HepG2 (cell line): Measurements from ENCODE around the gene HCRT. TPM values are rescaled to one million over a fixed set of nuclear protein-coding genes. Genes with fewer than 3 reads are reported as not detected.

Experiments used
- ATM ChIP-seq: fragments of 450-650 bp; IDR thresholded peaks from 2 replicates; pipeline ENCODE4 v1.7.1; 2017; ENCODE audit warnings: mild to moderate bottlenecking, borderline replicate concordance
- FOXA3 ChIP-seq: IDR thresholded peaks from 2 replicates; pipeline ENCODE4 v1.6.1; 2016; ENCODE audit warnings: missing genetic modification reagents, missing compliant biosample characterization
- JUND ChIP-seq: sonication (generic); formaldehyde crosslinking; IDR thresholded peaks from 2 replicates; pipeline ENCODE4 v1.8.0; 2022; ENCODE audit warnings: mild to moderate bottlenecking, missing genetic modification reagents
- MYPOP ChIP-seq: sonication (generic); formaldehyde crosslinking; IDR thresholded peaks from 2 replicates; pipeline ENCODE4 v1.8.1; 2023; ENCODE audit warnings: mild to moderate bottlenecking, moderate library complexity, missing genetic modification reagents
- NCOA2 ChIP-seq: sonication (generic); formaldehyde crosslinking; IDR thresholded peaks from 2 replicates; pipeline ENCODE4 v1.8.0; 2022; ENCODE audit warnings: inconsistent platforms
- PBX3 ChIP-seq: sonication (generic); formaldehyde crosslinking; IDR thresholded peaks from 2 replicates; pipeline ENCODE4 v1.8.1; 2023; ENCODE audit warnings: missing genetic modification reagents, inconsistent platforms, borderline replicate concordance
- POGZ ChIP-seq: sonication (generic); formaldehyde crosslinking; IDR thresholded peaks from 2 replicates; pipeline ENCODE4 v1.4.0; 2020; ENCODE audit warnings: mild to moderate bottlenecking, missing genetic modification reagents
- SMYD3 ChIP-seq: sonication (generic); formaldehyde crosslinking; IDR thresholded peaks from 2 replicates; pipeline ENCODE4 v1.8.1; 2023; ENCODE audit warnings: mild to moderate bottlenecking, missing genetic modification reagents
- SRF ChIP-seq: IDR thresholded peaks from 2 replicates; pipeline ENCODE4 v1.6.1; 2011; ENCODE audit warnings: mild to moderate bottlenecking, low read depth, low read length, moderate library complexity
- SYNCRIP ChIP-seq: fragments of 200-400 bp; formaldehyde crosslinking; IDR thresholded peaks from 2 replicates; pipeline ENCODE4 v1.6.1; 2018; ENCODE audit warnings: mild to moderate bottlenecking, low read depth, low read length; ENCODE audit not compliant: insufficient read depth
- TAF1 ChIP-seq: sonication (generic); formaldehyde crosslinking; IDR thresholded peaks from 2 replicates; pipeline ENCODE4 v1.4.0; 2020; ENCODE audit warnings: missing genetic modification reagents
- TBX3 ChIP-seq: fragments of 450-650 bp; IDR thresholded peaks from 2 replicates; pipeline ENCODE4 v1.6.1; 2017; ENCODE audit warnings: antibody characterized with exemption, mild to moderate bottlenecking, inconsistent platforms, borderline replicate concordance
- ZNF256 ChIP-seq: sonication (generic); formaldehyde crosslinking; conservative IDR thresholded peaks from 2 replicates; pipeline ENCODE4 v1.4.0; 2020; ENCODE audit warnings: missing genetic modification reagents
- ZNF354B ChIP-seq: sonication (generic); formaldehyde crosslinking; IDR thresholded peaks from 2 replicates; pipeline ENCODE4 v1.8.0; 2022; ENCODE audit warnings: mild to moderate bottlenecking, missing genetic modification reagents
- ZNF552 ChIP-seq: sonication (generic); formaldehyde crosslinking; IDR thresholded peaks from 2 replicates; pipeline ENCODE4 v1.9.0; 2022; ENCODE audit warnings: missing genetic modification reagents, mild to moderate bottlenecking, borderline replicate concordance
- ZNF558 ChIP-seq: sonication (generic); formaldehyde crosslinking; IDR thresholded peaks from 2 replicates; pipeline ENCODE4 v1.9.0; 2022; ENCODE audit warnings: mild to moderate bottlenecking, missing genetic modification reagents, borderline replicate concordance
- ZNF589 ChIP-seq: sonication (generic); formaldehyde crosslinking; conservative IDR thresholded peaks from 2 replicates; pipeline ENCODE4 v1.8.0; 2022; ENCODE audit warnings: mild to moderate bottlenecking, moderate library complexity, missing genetic modification reagents
- ZNF609 ChIP-seq: sonication (generic); formaldehyde crosslinking; IDR thresholded peaks from 2 replicates; pipeline ENCODE4 v1.4.0; 2020; ENCODE audit warnings: mild to moderate bottlenecking, missing genetic modification reagents, borderline replicate concordance
- ZNF720 ChIP-seq: sonication (generic); formaldehyde crosslinking; IDR thresholded peaks from 2 replicates; pipeline ENCODE4 v1.4.0; 2020; ENCODE audit warnings: missing genetic modification reagents
- polyA plus RNA-seq, 8 experiments: library from polyadenylated mRNA; depleted of rRNA in 3 of 8; stranded (reverse) in 7 of 8; unstranded in 1 of 8; fragments of >200 nt; fragmentation: Illumina TruSeq in 4 of 8; extraction: Trizol in 4 of 8; gene quantifications; 2 replicates each; pipeline versions ENCODE4 v1.2.1 to v1.2.3, GENCODE V29; 2011 to 2016; ENCODE audit warnings: low read depth in 4 of 8, missing spikeins in 1 of 8, mixed read lengths in 1 of 8; ENCODE audit not compliant: insufficient read depth in 1 of 8
- total RNA-seq, 5 experiments: library from RNA; depleted of rRNA; stranded (reverse); fragments of >200 nt; fragmentation: Illumina TruSeq; extraction: Trizol; gene quantifications; 2 replicates each; pipeline ENCODE4 v1.2.3, GENCODE V29; 2016; ENCODE audit warnings: low read depth in 1 of 5
- TF ChIP-seq, protein P1 (sequence below): IDR thresholded peaks from 2 replicates; pipeline ENCODE4 v1.6.1; 2012; ENCODE audit warnings: inconsistent platforms
- TF ChIP-seq, protein P2 (sequence below): sonication (generic); formaldehyde crosslinking; IDR thresholded peaks from 2 replicates; pipeline ENCODE4 v1.9.0; 2021; ENCODE audit warnings: missing genetic modification reagents, borderline replicate concordance

HCRT gene
- total and polyA plus RNA-seq, 2 of the 13 experiments (the other 11 are each of a cell fraction or from before 2014, with no cell fraction given): not detected

GRCh38 chr17:42193969-42194899 lies 9.0 kb upstream of the HCRT start, which contains the start of gene GHDC (continued):
- no peak for TF ChIP-seq TBX3
- TF ChIP-seq SMYD3 (CRISPR knock-in tag): no peak
- TF ChIP-seq SYNCRIP: no peak
- TF ChIP-seq ZNF609 (CRISPR knock-in tag): no peak; the same call in 1 of the 2 replicates
- TF ChIP-seq ATM: no peak
- TF ChIP-seq NCOA2 (CRISPR knock-in tag): no peak; the same call in 1 of the 2 replicates
- no peak for TF ChIP-seq PBX3 (CRISPR knock-in tag)
- peak; percentile 49; the same call in 1 of the 2 replicates for TF ChIP-seq JUND (CRISPR knock-in tag)
- TF ChIP-seq ZNF589 (CRISPR knock-in tag): no peak
- 0 out of 2 replicates have a peak, but pooled peaks have one; percentile 47 for TF ChIP-seq ZNF558 (CRISPR knock-in tag)
- peak; percentile 78 for TF ChIP-seq SRF
- peak; percentile 85 for TF ChIP-seq POGZ (CRISPR knock-in tag)
- TF ChIP-seq ZNF552 (CRISPR knock-in tag): peak; percentile 74; the same call in 1 of the 2 replicates
- TF ChIP-seq, protein P1, sequence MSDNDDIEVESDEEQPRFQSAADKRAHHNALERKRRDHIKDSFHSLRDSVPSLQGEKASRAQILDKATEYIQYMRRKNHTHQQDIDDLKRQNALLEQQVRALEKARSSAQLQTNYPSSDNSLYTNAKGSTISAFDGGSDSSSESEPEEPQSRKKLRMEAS: peak; percentile 94
- peak; percentile 13; the same call in 1 of the 2 replicates for TF ChIP-seq MYPOP
- peak; percentile 78; the same call in 1 of the 2 replicates for TF ChIP-seq TAF1 (CRISPR knock-in tag)
- no peak for TF ChIP-seq ZNF354B
- no peak for TF ChIP-seq FOXA3 (CRISPR knock-in tag)
- TF ChIP-seq, protein P2, sequence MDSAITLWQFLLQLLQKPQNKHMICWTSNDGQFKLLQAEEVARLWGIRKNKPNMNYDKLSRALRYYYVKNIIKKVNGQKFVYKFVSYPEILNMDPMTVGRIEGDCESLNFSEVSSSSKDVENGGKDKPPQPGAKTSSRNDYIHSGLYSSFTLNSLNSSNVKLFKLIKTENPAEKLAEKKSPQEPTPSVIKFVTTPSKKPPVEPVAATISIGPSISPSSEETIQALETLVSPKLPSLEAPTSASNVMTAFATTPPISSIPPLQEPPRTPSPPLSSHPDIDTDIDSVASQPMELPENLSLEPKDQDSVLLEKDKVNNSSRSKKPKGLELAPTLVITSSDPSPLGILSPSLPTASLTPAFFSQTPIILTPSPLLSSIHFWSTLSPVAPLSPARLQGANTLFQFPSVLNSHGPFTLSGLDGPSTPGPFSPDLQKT (CRISPR knock-in tag): peak; percentile 25; the same call in 1 of the 2 replicates
- no peak for TF ChIP-seq ZNF720 (CRISPR knock-in tag)
- TF ChIP-seq ZNF256 (CRISPR knock-in tag): no peak; the same call in 1 of the 2 replicates
